GM12874 (cell line): ENCODE measurements around the gene PDCD2.

Experiments used
- CTCF ChIP-seq: IDR thresholded peaks from 2 replicates; pipeline ENCODE4 v1.5.1; 2011; ENCODE audit warnings: low read depth, mild to moderate bottlenecking, control low read depth, low read length, moderate library complexity; ENCODE audit not compliant: insufficient read depth

PDCD2 gene

GRCh38 chr6:170578909-170579308 lies 5.5 kb downstream of the PDCD2 start:
- TF ChIP-seq CTCF: no peak

- no peak for TF ChIP-seq CTCF
Measured at GRCh38 chr6:170575250-170575649, 9.2 kb downstream of the PDCD2 start.

GRCh38 chr6:170572704-170573466 lies 11.6 kb downstream of the PDCD2 start:
- TF ChIP-seq CTCF: no peak

- TF ChIP-seq CTCF: no peak
Measured at GRCh38 chr6:170564936-170565530, 19.4 kb downstream of the PDCD2 start.

- no peak for TF ChIP-seq CTCF
Measured at GRCh38 chr6:170561555-170561954, 22.9 kb downstream of the PDCD2 start.

GRCh38 chr6:170555305-170555704 lies 29.1 kb downstream of the PDCD2 start:
- TF ChIP-seq CTCF: no peak

GRCh38 chr6:170554796-170555137 lies 29.7 kb downstream of the PDCD2 start:
- no peak for TF ChIP-seq CTCF
